Endothelial cell of umbilical vein (primary cell): ENCODE data around the gene ARHGAP28. TPM values are rescaled to one million over a fixed set of nuclear protein-coding genes. Genes with fewer than 3 reads are reported as not detected.

ENCODE experiments used
- BruUV-seq: library from RNA; stranded (reverse); fragments of 400-500 nt; replicated peaks from 2 replicates; lab custom pipeline; 2021; lab: Mats Ljungman, UMichigan
- CTCF ChIA-PET: fragments of 300-600, 350-600 bp; sonication (Branson Sonifier 250); formaldehyde crosslinking; loops from one replicate; lab custom pipeline; 2021; ENCODE audit warnings: antibody characterized with exemption, inconsistent platforms; lab: Charles Lee
- POLR2A ChIA-PET: fragments of 300-600, 350-600 bp; sonication (Branson Sonifier 250); formaldehyde crosslinking; loops from one replicate; lab custom pipeline; 2021; ENCODE audit warnings: antibody characterized with exemption, inconsistent platforms; lab: Charles Lee
- DNase-seq: peaks from one replicate; pipeline ENCODE4 v3.0.0-alpha.2; 2011; ENCODE audit warnings: low read depth, low spot score
- FAIRE-seq: peaks from 2 replicates; lab custom pipeline; 2011; peaks lifted over from hg19 to GRCh38; lab: Jason Lieb, UNC
- H2AFZ ChIP-seq: 2 replicates; pipeline ENCODE4 v1.6.0; 2012; ENCODE audit warnings: low read depth, low read length, control low read depth, inconsistent platforms
- H3K27ac ChIP-seq: 2 replicates; pipeline ENCODE4 v1.5.1; 2011; ENCODE audit warnings: low read depth, mild to moderate bottlenecking, control low read depth, low read length, moderate library complexity; ENCODE audit not compliant: insufficient read depth
- H3K27me3 ChIP-seq, 2 experiments: 2 replicates each; pipeline versions ENCODE4 v1.6.0 to v1.6.1; 2011; ENCODE audit warnings: low read length in 2 of 2, mixed read lengths in 1 of 2; ENCODE audit not compliant: control insufficient read depth in 2 of 2, insufficient read depth in 2 of 2
- H3K36me3 ChIP-seq, 2 experiments: 2 replicates in 1 of 2; 3 replicates in 1 of 2; pipeline ENCODE4 v1.5.1; 2011; ENCODE audit warnings: low read length in 2 of 2, mild to moderate bottlenecking in 1 of 2, moderate library complexity in 1 of 2; ENCODE audit not compliant: control insufficient read depth in 2 of 2, insufficient read depth in 2 of 2; ENCODE audit errors: extremely low read depth in 1 of 2
- H3K4me1 ChIP-seq: 3 replicates; pipeline ENCODE4 v1.5.1; 2011; ENCODE audit warnings: mild to moderate bottlenecking, low read length; ENCODE audit not compliant: control insufficient read depth, insufficient read depth; ENCODE audit errors: extremely low read depth
- H3K4me2 ChIP-seq: 2 replicates; pipeline ENCODE4 v1.6.1; 2011; ENCODE audit warnings: low read length, control low read depth, mixed read lengths; ENCODE audit not compliant: insufficient read depth
- H3K4me3 ChIP-seq, 3 experiments: fragments of 200-600 bp in 1 of 3; sonication (generic), shearing (Covaris generic) in 1 of 3; replicated peaks in 1 of 3; 2 replicates each; pipeline ENCODE4 v1.5.1; 2011 to 2016; ENCODE audit warnings: control low read depth in 3 of 3, low read length in 3 of 3, mild to moderate bottlenecking in 2 of 3, inconsistent platforms in 1 of 3, low read depth in 1 of 3, moderate library complexity in 1 of 3; ENCODE audit not compliant: insufficient read depth in 1 of 3
- H3K79me2 ChIP-seq: 2 replicates; pipeline ENCODE4 v1.6.0; 2012; ENCODE audit warnings: low read length, inconsistent platforms; ENCODE audit not compliant: control insufficient read depth, insufficient read depth
- H3K9ac ChIP-seq: replicated peaks from 2 replicates; pipeline ENCODE3; 2011; ENCODE audit warnings: low read length, control low read depth; ENCODE audit not compliant: insufficient read depth; ENCODE audit errors: extremely low read depth
- H3K9me1 ChIP-seq: replicated peaks from 3 replicates; pipeline ENCODE4 v1.6.0; 2011; ENCODE audit warnings: mild to moderate bottlenecking, low read length; ENCODE audit not compliant: control insufficient read depth, insufficient read depth; ENCODE audit errors: extremely low read depth
- H3K9me3 ChIP-seq: replicated peaks from 2 replicates; pipeline ENCODE4 v1.5.1; 2012; ENCODE audit warnings: low read length, inconsistent platforms; ENCODE audit not compliant: control insufficient read depth, insufficient read depth
- H4K20me1 ChIP-seq: replicated peaks from 2 replicates; pipeline ENCODE3; 2011; ENCODE audit warnings: mild to moderate bottlenecking, low read length; ENCODE audit not compliant: control insufficient read depth, insufficient read depth; ENCODE audit errors: extremely low read depth
- EZH2 ChIP-seq: IDR thresholded peaks from 2 replicates; pipeline ENCODE4 v1.6.1; 2012; ENCODE audit warnings: borderline replicate concordance, low read depth, mild to moderate bottlenecking, moderate library complexity, low read length, inconsistent platforms; ENCODE audit not compliant: severe bottlenecking
- FOS ChIP-seq: IDR thresholded peaks from 2 replicates; pipeline ENCODE4 v1.6.1; 2011; ENCODE audit warnings: mild to moderate bottlenecking, low read length, moderate library complexity, borderline replicate concordance; ENCODE audit not compliant: insufficient read depth
- GATA2 ChIP-seq: IDR thresholded peaks from 2 replicates; pipeline ENCODE4 v1.7.0; 2011; ENCODE audit warnings: low read depth, mild to moderate bottlenecking, moderate library complexity, mixed read lengths, low read length; ENCODE audit not compliant: insufficient read length, insufficient read depth
- JUN ChIP-seq: IDR thresholded peaks from 2 replicates; pipeline ENCODE4 v1.6.1; 2011; ENCODE audit warnings: borderline replicate concordance, low read depth; ENCODE audit not compliant: insufficient read length, insufficient read depth
- MYC ChIP-seq: IDR thresholded peaks from one replicate; pipeline ENCODE4 v1.6.1; 2011; ENCODE audit warnings: mild to moderate bottlenecking, low read depth, low read length
- POLR2A ChIP-seq: IDR thresholded peaks from 2 replicates; pipeline ENCODE4 v1.6.1; 2012; ENCODE audit warnings: low read depth, mild to moderate bottlenecking, control low read depth, low read length
- POLR2AphosphoS5 ChIP-seq: IDR thresholded peaks from 2 replicates; pipeline ENCODE4 v1.6.1; 2012; ENCODE audit warnings: low read depth, mild to moderate bottlenecking, control low read depth, low read length, moderate library complexity; ENCODE audit not compliant: insufficient read depth
- dilution Hi-C: fragments of 300-500 bp; cut with MboI; formaldehyde crosslinking; loops from one replicate; pipeline ENCODE4 v1.15.0; 2019; ENCODE audit warnings: low sequenced_read_pairs; ENCODE audit not compliant: extremely low pct_ligation_motif_present
- intact Hi-C: fragments of 100-400 bp; cut with micrococcal nuclease; formaldehyde crosslinking; loops from one replicate; pipeline ENCODE4 v1.10.0; 2022
- polyA plus RNA-seq, 4 experiments: library from polyadenylated mRNA; depleted of rRNA in 3 of 4; stranded (reverse) in 3 of 4; unstranded in 1 of 4; fragments of >200 nt; gene quantifications; 2 replicates each; pipeline versions ENCODE4 v1.2.1 to v1.2.3, GENCODE V29; 2011 to 2012; ENCODE audit warnings: missing spikeins in 1 of 4
- total RNA-seq: library from RNA; stranded (reverse); gene quantifications from 2 replicates; pipeline ENCODE4 v1.2.3, GENCODE V29; 2021
- TF ChIP-seq, protein P1 (sequence below): IDR thresholded peaks from 2 replicates; pipeline ENCODE4 v1.6.1; 2011; ENCODE audit not compliant: insufficient read depth, insufficient read length
- TF ChIP-seq, protein P2 (sequence below), 2 donors: IDR thresholded peaks; 1 replicate in 1 of 2; 2 replicates in 1 of 2; pipeline ENCODE4 v1.5.1; 2011; ENCODE audit warnings: low read length in 2 of 2, mild to moderate bottlenecking in 2 of 2, moderate library complexity in 2 of 2, control low read depth in 1 of 2, inconsistent platforms in 1 of 2, low read depth in 1 of 2; ENCODE audit not compliant: insufficient read depth in 1 of 2; ENCODE audit errors: extremely low read depth in 1 of 2

Gene ARHGAP28
- total and polyA plus RNA-seq, 2 donors (not counting 3 experiments of a cell fraction or from before 2014, with no cell fraction given): 3.8 to 23.4 TPM

DNA sequence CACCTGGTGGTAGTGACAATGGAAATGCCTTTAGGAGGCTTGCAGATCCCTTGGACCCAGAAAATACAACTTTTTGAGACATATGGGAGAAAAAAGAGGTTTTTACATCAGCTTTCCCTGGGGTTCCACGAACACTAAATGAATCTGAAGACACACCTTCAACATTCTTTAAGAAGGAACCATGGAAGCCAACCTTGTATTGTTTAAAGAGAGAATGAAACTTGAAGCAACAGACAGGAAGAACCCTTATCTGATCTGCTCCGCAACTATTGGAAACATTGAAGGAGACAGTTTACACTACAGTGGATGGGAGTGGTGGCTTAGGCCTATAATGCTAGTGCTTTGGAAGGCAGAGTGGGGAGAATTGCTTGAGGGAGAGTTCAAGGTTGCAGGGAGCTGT lies 197.6 kb downstream of the ARHGAP28 start:
- DNase-seq: no peak
- no peaks in the 10 kb centered on the region for H3K9me1 ChIP-seq
- no peak overlapping the region for H3K4me2 ChIP-seq
- no peak for TF ChIP-seq JUN
- no peak for TF ChIP-seq POLR2A
- no peak for TF ChIP-seq POLR2AphosphoS5
- TF ChIP-seq MYC: no peak
- no peak for TF ChIP-seq FOS
- TF ChIP-seq EZH2: no peak
- TF ChIP-seq, protein P1, sequence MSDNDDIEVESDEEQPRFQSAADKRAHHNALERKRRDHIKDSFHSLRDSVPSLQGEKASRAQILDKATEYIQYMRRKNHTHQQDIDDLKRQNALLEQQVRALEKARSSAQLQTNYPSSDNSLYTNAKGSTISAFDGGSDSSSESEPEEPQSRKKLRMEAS: no peak
- no peak for TF ChIP-seq GATA2
- TF ChIP-seq, protein P2, sequence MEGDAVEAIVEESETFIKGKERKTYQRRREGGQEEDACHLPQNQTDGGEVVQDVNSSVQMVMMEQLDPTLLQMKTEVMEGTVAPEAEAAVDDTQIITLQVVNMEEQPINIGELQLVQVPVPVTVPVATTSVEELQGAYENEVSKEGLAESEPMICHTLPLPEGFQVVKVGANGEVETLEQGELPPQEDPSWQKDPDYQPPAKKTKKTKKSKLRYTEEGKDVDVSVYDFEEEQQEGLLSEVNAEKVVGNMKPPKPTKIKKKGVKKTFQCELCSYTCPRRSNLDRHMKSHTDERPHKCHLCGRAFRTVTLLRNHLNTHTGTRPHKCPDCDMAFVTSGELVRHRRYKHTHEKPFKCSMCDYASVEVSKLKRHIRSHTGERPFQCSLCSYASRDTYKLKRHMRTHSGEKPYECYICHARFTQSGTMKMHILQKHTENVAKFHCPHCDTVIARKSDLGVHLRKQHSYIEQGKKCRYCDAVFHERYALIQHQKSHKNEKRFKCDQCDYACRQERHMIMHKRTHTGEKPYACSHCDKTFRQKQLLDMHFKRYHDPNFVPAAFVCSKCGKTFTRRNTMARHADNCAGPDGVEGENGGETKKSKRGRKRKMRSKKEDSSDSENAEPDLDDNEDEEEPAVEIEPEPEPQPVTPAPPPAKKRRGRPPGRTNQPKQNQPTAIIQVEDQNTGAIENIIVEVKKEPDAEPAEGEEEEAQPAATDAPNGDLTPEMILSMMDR (IDR thresholded peaks at IDR 0.05; ENCODE audit: extremely low read depth in 1 of 2, insufficient read depth in 1 of 2, low read depth in 1 of 2, low read length in 2 of 2): no peak
- H3K27ac ChIP-seq: no peak overlapping the region
- H3K9ac ChIP-seq: no peak overlapping the region
- H3K4me3 ChIP-seq: no peak overlapping the region
- dilution Hi-C loops: no loop called here
- H2AFZ ChIP-seq: no peak overlapping the region
- H3K27me3 ChIP-seq: no peaks in the 10 kb centered on the region
- intact Hi-C loops: no loop called here
- ChIA-PET POLR2A (no interaction called here), CTCF (interaction anchor here (1.9 kb wide), 1 partner anchor 250 kb away, joined by 6 read pairs; no protein-coding TSS in a partner anchor)
- no peaks in the 10 kb centered on the region for H3K9me3 ChIP-seq
- no peaks in the 10 kb centered on the region for H4K20me1 ChIP-seq
- no peak for FAIRE-seq
- H3K36me3 ChIP-seq: no peaks in the 10 kb centered on the region
- no TSS peak for BruUV-seq
- H3K79me2 ChIP-seq: no peaks in the 10 kb centered on the region
- no peaks in the 10 kb centered on the region for H3K4me1 ChIP-seq
